GM21825 (cell line): ENCODE measurements around the gene ATRNL1.

Experiments
- ATAC-seq: cut with Tn5 transposase; IDR thresholded peaks from one replicate; pipeline ENCODE4 v1.9.1; 2021; ENCODE audit warnings: mild to moderate bottlenecking, moderate library complexity; ENCODE audit not compliant: unreplicated experiment

ATRNL1 gene

GRCh38 chr10:115093286-115093775 lies at the start of gene ATRNL1:
Gene ATRNL1, plus strand, starts transcription at chr10:115093365. Its CDS starts 386 bp downstream, at chr10:115093751.
- peak; percentile 71 for ATAC-seq

GRCh38 chr10:115043719-115044118 lies 49.4 kb upstream of the ATRNL1 start:
- no peak for ATAC-seq

GRCh38 chr10:115044891-115045290 lies 48.3 kb upstream of the ATRNL1 start:
- ATAC-seq, result no peak

- no peak for ATAC-seq
Observed at GRCh38 chr10:115045499-115045898, 47.7 kb upstream of the ATRNL1 start.

GRCh38 chr10:115046686-115047236 lies 46.4 kb upstream of the ATRNL1 start:
- no peak for ATAC-seq

GRCh38 chr10:115047705-115048104 lies 45.5 kb upstream of the ATRNL1 start:
- ATAC-seq, result no peak

GRCh38 chr10:115049318-115049717 lies 43.8 kb upstream of the ATRNL1 start:
- no peak for ATAC-seq

- ATAC-seq, result no peak
Observed at GRCh38 chr10:115049960-115050359, 43.2 kb upstream of the ATRNL1 start.

GRCh38 chr10:115050375-115051010 lies 42.7 kb upstream of the ATRNL1 start:
- ATAC-seq, result no peak

- no peak for ATAC-seq
Observed at GRCh38 chr10:115051216-115051615, 41.9 kb upstream of the ATRNL1 start.

GRCh38 chr10:115052226-115052625 lies 40.9 kb upstream of the ATRNL1 start:
- no peak for ATAC-seq

GRCh38 chr10:115052728-115053127 lies 40.4 kb upstream of the ATRNL1 start:
- ATAC-seq, result no peak

- ATAC-seq, result no peak
Observed at GRCh38 chr10:115056186-115056585, 37.0 kb upstream of the ATRNL1 start.

GRCh38 chr10:115059301-115059898 lies 33.8 kb upstream of the ATRNL1 start:
- ATAC-seq, result no peak

- no peak for ATAC-seq
Observed at GRCh38 chr10:115063701-115064658, 29.2 kb upstream of the ATRNL1 start.

GRCh38 chr10:115065801-115066200 lies 27.4 kb upstream of the ATRNL1 start:
- no peak for ATAC-seq

GRCh38 chr10:115066528-115066927 lies 26.6 kb upstream of the ATRNL1 start:
- ATAC-seq, result no peak

GRCh38 chr10:115073796-115074195 lies 19.4 kb upstream of the ATRNL1 start:
- no peak for ATAC-seq

GRCh38 chr10:115082506-115082905 lies 10.7 kb upstream of the ATRNL1 start:
- ATAC-seq, result no peak

- no peak for ATAC-seq
Observed at GRCh38 chr10:115084277-115084850, 8.8 kb upstream of the ATRNL1 start.

GRCh38 chr10:115091161-115091560 lies 2.0 kb upstream of the ATRNL1 start:
- ATAC-seq, result no peak
